Mesodermal cell (in vitro differentiated cells): ENCODE data around the gene UAP1.
A peak's percentile ranks its signal among the peaks of the same experiment; 100 is the strongest.
"Not testable (repeated sequence)": the region's sequence is repeated elsewhere in the genome, so short reads cannot be mapped to it uniquely, and the experiment has no call there.

Experiments used
- H3K27ac ChIP-seq: 2 replicates; pipeline ENCODE4 v1.7.0; 2013; ENCODE audit warnings: mild to moderate bottlenecking, low read depth, low read length, moderate library complexity; ENCODE audit not compliant: severe bottlenecking
- H3K36me3 ChIP-seq: 2 replicates; pipeline ENCODE4 v1.7.1; 2013; ENCODE audit warnings: mild to moderate bottlenecking, low read length, moderate library complexity; ENCODE audit not compliant: control insufficient read depth, insufficient read depth
- H3K4me1 ChIP-seq: one replicate; pipeline ENCODE4 v1.7.1; 2013; ENCODE audit warnings: mild to moderate bottlenecking, low read length; ENCODE audit not compliant: insufficient read depth, control insufficient read depth, poor library complexity, severe bottlenecking
- H3K4me3 ChIP-seq: 2 replicates; pipeline ENCODE4 v1.7.0; 2013; ENCODE audit warnings: low read length, control low read depth, mild to moderate bottlenecking; ENCODE audit not compliant: insufficient read depth, poor library complexity, severe bottlenecking; ENCODE audit errors: extremely low read depth
- H3K9me3 ChIP-seq: 2 replicates; pipeline ENCODE4 v1.7.1; 2013; ENCODE audit warnings: mild to moderate bottlenecking, low read length, moderate library complexity; ENCODE audit not compliant: control insufficient read depth
- WGBS, 2 experiments: methylation state at CpG; one replicate each; pipeline ENCODE4 v1.1.5; 2013; ENCODE audit warnings: missing lambda C conversion rate in 2 of 2; ENCODE audit not compliant: insufficient coverage in 2 of 2; 5-methylcytosine and 5-hydroxymethylcytosine counted together

Gene UAP1

DNA sequence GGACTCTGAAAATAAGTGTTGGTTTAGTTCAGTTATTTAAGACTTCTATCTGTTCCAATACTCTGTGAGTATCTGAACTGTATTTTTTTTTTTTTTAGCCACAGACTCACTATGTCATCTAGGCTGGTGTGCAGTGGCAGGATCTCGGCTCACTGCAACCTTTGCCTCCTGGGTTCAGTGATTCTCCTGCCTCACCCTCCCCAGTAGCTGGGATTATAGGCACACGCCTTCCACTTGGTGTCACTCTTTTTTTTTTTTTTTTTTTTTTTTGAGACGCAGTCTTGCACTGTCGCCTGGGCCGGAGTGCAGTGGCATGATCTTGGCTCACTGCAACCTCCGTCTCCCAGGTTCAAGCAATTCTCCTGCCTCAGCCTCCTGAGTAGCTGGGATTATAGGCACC is 21.4 kb downstream of the UAP1 start:
- not testable (repeated sequence) for H3K4me1 ChIP-seq, H3K4me3 ChIP-seq, H3K27ac ChIP-seq, H3K9me3 ChIP-seq
- H3K36me3 ChIP-seq: peaks cover 53% of the 10 kb centered on the region
- 87 to 90% methylated on average over 3 of the region's 6 CpGs for WGBS, 2 experiments

DNA sequence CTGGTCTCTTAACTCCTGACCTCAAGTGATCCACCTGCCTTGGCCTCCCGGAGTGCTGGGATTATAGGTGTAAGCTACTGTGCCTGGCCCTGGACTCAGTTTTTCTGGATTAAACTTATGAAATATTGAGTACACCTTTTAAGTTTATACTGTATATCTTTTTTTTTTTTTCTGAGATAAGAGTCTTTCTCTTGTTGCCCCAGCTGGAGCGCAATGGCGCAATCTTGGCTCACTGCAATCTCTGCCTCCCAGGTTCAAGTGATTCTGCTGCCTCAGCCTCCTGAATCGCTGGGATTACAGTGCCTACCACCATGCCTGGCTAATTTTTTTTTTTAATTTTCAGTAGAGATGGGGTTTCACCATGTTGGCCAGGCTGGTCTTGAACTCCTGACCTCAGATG is 23.6 kb downstream of the UAP1 start:
- H3K4me3 ChIP-seq, H3K4me1 ChIP-seq, H3K27ac ChIP-seq, H3K9me3 ChIP-seq: not testable (repeated sequence)
- H3K36me3 ChIP-seq: peaks cover 57% of the 10 kb centered on the region
- WGBS, 2 experiments: 100% methylated on average over 1 of the region's 4 CpGs

DNA sequence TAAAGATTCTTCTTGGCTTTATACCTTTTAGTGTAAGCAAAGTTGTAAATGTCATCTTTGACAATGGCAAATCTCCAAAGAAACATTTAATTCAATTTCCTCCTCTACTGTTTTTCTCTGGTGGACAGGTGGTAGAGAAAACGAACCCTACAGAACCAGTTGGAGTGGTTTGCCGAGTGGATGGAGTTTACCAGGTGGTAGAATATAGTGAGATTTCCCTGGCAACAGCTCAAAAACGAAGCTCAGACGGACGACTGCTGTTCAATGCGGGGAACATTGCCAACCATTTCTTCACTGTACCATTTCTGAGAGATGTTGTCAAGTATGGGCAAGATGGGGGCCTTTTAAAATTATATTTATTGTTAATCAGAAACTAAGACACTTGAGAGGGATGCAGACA is 25.8 kb downstream of the UAP1 start:
- no peak overlapping the region for H3K27ac ChIP-seq
- H3K4me3 ChIP-seq: no peak overlapping the region
- H3K4me1 ChIP-seq: no peaks in the 10 kb centered on the region
- H3K9me3 ChIP-seq: no peaks in the 10 kb centered on the region
- 75 to 100% methylated on average over 1 to 2 of the region's 6 CpGs for WGBS, 2 experiments
- H3K36me3 ChIP-seq: peaks cover 55% of the 10 kb centered on the region

DNA sequence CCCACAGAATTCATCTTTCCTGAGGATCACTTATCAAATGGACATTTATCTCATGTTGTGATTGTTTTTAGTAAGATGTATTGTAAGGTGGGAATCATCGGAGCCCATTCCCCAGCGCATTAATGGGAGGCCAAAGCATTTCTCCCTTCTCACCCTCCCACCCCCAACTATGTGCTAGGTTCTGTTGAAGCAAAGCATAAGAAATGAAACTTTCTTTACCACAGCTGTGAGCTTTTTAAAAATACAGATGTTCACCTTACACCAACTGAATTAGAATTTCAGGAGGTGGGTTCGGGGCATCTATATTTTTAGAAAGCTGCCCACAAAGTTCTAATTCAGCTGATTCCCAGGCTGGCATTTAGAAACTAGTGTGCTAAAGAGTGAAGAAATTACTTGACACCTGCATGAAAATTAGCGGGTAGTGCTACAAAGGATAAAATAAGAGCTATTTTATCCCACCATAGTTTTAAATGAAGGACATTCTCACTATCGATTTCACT is 26.3 kb downstream of the UAP1 start:
- H3K36me3 ChIP-seq: peaks cover 59% of the 10 kb centered on the region
- no peak overlapping the region for H3K4me3 ChIP-seq
- WGBS, 2 experiments: no CpG with 5 or more reads among the region's 5 CpGs

DNA sequence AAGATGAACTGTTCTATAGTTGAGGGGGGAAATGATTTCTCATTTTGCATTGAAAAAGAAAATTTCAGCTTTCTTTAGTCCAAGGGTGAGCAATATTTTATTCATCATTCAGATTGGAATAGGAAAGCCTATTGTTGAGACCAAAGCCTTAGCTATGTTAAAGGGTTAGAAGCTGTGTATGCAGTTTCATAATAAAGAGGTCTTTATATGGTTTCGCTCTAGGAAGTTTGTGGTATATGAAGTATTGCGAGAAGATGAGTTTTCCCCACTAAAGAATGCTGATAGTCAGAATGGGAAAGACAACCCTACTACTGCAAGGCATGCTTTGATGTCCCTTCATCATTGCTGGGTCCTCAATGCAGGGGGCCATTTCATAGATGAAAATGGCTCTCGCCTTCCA is 28.6 kb downstream of the UAP1 start:
- 100% methylated on average over 1 to 2 of the region's 3 CpGs for WGBS, 2 experiments
- H3K4me3 ChIP-seq: no peak overlapping the region
- no peaks in the 10 kb centered on the region for H3K9me3 ChIP-seq
- H3K4me1 ChIP-seq: no peaks in the 10 kb centered on the region
- H3K36me3 ChIP-seq: peaks cover 56% of the 10 kb centered on the region
- H3K27ac ChIP-seq: no peak overlapping the region

More for the DNA sequence above, 26.3 kb downstream of the UAP1 start:
- no peaks in the 10 kb centered on the region for H3K9me3 ChIP-seq
- H3K27ac ChIP-seq: no peak overlapping the region
- no peaks in the 10 kb centered on the region for H3K4me1 ChIP-seq

DNA sequence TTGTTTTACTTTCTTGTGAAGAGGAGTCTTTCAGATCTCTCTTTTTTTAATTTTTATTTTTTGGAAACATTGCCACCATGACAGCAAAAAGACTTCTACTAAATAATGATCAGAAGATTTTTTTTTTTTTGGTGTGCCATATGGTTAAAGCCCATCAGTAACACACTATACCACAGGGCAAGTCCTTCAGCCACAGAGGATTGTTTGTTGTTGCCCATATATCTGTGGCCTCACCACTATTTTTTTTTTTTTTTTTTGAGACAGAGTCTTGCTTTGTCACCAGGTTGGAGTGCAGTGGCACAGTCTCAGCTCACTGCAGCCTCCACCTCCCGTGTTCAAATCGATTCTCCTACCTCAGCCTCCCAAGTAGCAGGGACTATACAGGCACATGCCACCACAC is 29.2 kb downstream of the UAP1 start:
- H3K9me3 ChIP-seq: no peaks in the 10 kb centered on the region
- no peaks in the 10 kb centered on the region for H3K4me1 ChIP-seq
- H3K27ac ChIP-seq: no peak overlapping the region
- peaks cover 58% of the 10 kb centered on the region for H3K36me3 ChIP-seq
- no peak overlapping the region for H3K4me3 ChIP-seq
- WGBS, 2 experiments: no CpG with 5 or more reads among the region's 2 CpGs

DNA sequence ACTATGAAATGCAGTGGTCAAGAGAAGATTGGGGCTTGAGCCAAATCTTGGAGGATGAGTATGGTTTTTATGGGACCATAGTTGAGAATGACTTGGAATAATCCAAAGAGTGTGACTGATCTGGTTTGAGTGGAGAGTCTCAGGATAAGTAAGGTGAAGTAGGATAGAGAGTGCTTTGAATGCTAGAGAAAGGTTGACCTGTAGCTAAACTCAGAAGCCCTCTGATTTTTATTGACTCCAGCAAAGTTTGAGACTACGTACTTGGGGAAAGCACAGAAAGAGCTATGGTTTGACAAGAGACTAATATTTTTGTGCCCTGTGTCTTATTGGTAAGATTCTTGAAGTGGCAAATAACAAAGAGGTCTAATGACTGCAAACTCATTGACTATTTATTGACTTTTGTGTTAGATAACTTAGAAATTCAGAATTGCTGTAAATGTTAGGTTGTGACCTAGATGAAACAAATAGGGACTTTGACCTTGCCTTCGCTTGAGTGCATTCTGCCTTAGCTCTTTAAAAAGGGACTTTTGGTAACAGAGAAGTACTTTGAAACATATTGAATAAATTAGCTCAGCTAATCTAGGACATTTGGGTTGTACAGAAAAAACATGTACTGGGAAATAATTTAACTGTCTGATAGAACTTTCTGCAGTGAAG is 35.1 kb downstream of the UAP1 start:
- H3K4me1 ChIP-seq: no peaks in the 10 kb centered on the region
- peaks cover 75% of the 10 kb centered on the region for H3K36me3 ChIP-seq
- WGBS, 2 experiments: 92 to 100% methylated on average over 1 to 2 of the region's 2 CpGs
- H3K4me3 ChIP-seq: no peak overlapping the region
- no peak overlapping the region for H3K27ac ChIP-seq
- no peaks in the 10 kb centered on the region for H3K9me3 ChIP-seq

DNA sequence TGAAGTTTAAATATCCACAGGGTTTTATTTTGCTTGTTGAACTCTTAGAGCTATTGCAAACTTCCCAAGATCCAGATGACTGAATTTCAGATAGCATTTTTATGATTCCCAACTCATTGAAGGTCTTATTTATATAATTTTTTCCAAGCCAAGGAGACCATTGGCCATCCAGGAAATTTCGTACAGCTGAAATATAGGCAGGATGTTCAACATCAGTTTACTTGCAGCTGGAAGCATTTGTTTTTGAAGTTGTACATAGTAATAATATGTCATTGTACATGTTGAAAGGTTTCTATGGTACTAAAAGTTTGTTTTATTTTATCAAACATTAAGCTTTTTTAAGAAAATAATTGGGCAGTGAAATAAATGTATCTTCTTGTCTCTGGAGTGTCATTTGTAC is 37.9 kb downstream of the UAP1 start:
- Histone ChIP-seq H3K9me3 (no peaks in the 10 kb centered on the region), H3K27ac (no peak overlapping the region), H3K4me1 (no peaks in the 10 kb centered on the region), H3K4me3 (no peak overlapping the region), H3K36me3 (peaks cover 61% of the 10 kb centered on the region)
- no CpG with 5 or more reads among the region's 1 CpG for WGBS, 2 experiments

DNA sequence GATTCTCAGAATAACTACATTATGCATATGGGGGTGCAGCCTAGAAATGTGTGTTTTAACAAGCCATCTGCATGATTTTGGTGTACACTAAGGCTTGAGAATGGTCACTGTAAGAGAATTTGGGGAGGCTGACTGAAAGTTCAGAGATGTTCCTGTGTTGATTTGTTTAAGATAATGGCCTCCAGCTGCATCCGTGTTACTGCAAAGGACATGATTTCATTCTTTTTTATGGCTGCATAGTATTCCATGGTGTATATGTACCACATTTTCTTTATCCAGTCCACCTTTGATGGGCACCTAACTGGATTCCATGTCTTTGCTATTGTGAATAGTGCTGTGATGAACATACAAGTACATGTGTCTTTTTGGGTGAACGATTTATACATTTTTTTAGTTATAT is 41.6 kb downstream of the UAP1 start:
- not testable (repeated sequence) for H3K4me3 ChIP-seq, H3K4me1 ChIP-seq, H3K9me3 ChIP-seq, H3K27ac ChIP-seq
- WGBS, 2 experiments: 80 to 100% methylated on average over 1 of the region's 2 CpGs
- H3K36me3 ChIP-seq: peaks cover 33% of the 10 kb centered on the region

DNA sequence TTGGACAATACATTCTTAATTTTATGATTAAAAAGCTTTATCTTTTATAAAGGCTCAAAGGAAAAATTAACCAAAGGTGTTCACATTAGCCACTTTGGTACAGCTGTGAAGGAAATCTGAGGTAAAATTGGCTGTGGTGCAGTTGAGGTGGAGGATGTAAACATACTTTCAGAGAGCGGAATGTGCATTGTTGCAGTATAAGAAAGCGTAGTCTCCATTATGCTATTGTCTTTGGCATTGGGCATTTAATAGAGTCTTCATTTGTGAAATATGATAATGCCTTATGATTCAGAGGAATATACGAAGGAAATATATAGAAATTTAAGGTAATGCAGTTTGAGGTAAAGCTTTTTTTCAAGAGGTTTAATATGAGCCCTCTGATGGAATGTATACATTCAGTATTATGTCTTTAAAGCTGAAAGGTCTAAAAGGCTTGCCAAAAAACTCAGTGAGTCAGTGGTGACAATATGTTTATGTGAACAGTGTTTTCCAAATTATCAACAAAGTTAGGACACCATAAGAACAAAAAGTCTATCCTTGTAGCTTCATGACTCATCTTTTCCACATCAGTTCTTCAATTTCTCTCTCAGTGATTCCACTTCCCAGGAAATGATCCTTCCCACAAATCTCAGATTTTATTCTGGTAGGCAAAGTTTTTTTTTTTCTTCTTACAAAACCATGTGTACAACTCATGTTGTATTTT is 43.9 kb downstream of the UAP1 start:
- H3K27ac ChIP-seq: peak overlapping the region; percentile 43
- no peak overlapping the region for H3K4me3 ChIP-seq
- 93 to 100% methylated on average over 3 of the region's 3 CpGs for WGBS, 2 experiments
- H3K36me3 ChIP-seq: peaks cover 16% of the 10 kb centered on the region
- H3K9me3 ChIP-seq: no peaks in the 10 kb centered on the region
- peaks cover 4% of the 10 kb centered on the region for H3K4me1 ChIP-seq

DNA sequence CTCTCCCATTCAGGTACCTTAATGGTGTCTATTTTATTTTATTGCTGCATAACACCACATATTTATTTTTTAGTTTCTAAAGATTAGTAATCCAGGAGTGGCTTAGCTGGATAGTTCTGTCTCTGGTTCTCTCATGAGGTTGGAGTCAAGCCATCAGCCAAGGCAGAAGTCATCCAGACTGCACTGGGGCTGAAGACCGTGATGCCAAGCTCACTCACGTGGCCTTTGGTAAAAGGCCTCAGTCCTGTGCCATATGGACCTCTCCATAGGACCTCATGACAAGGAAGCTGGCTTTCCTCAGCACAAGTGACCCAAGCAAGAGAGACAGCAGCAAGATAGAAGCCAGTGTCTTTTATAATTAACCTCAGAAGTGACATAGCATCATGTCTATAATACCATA is 47.8 kb downstream of the UAP1 start:
- H3K9me3 ChIP-seq: no peaks in the 10 kb centered on the region
- no peak overlapping the region for H3K4me3 ChIP-seq
- no peak overlapping the region for H3K27ac ChIP-seq
- WGBS, 2 experiments: 82 to 92% methylated on average over 2 of the region's 2 CpGs
- no peaks in the 10 kb centered on the region for H3K36me3 ChIP-seq
- H3K4me1 ChIP-seq: peaks cover 4% of the 10 kb centered on the region
